GM12878 (cell line): Measurements from ENCODE around the gene MYCBP2. TPM values are rescaled to one million over a fixed set of nuclear protein-coding genes. Genes with fewer than 3 reads are reported as not detected.
A peak's percentile ranks its signal among the peaks of the same experiment; 100 is the strongest.

Experiments used
- ATAC-seq: fragments of 200-7000 bp; cut with Tn5 transposase; 3 replicates; pipeline ENCODE4 v1.9.1; 2020; ENCODE audit warnings: mild to moderate bottlenecking, moderate library complexity
- BruUV-seq: library from RNA; stranded (reverse); fragments of 400-500 nt; replicated peaks from 2 replicates; lab custom pipeline; 2021; lab: Mats Ljungman, UMichigan
- CTCF ChIA-PET: fragments of 300-600 bp; sonication (Branson Sonifier 250); formaldehyde crosslinking; extraction: SDS; loops from one replicate; lab custom pipeline; 2021; ENCODE audit warnings: inconsistent platforms; lab: Yijun Ruan, JAX
- POLR2A ChIA-PET: fragments of 350-600 bp; formaldehyde crosslinking; extraction: SDS; loops from one replicate; lab custom pipeline; 2021; ENCODE audit warnings: inconsistent platforms; lab: Charles Lee
- RAD21 ChIA-PET: fragments of 300-600 bp; sonication (Branson Sonifier 250); formaldehyde crosslinking; loops from one replicate; lab custom pipeline; 2023; ENCODE audit warnings: antibody characterized with exemption; ENCODE audit not compliant: unreplicated experiment; lab: Charles Lee
- SMC1A ChIA-PET: fragments of 300-600 bp; sonication (Branson Sonifier 250); formaldehyde crosslinking; loops from one replicate; lab custom pipeline; 2023; ENCODE audit not compliant: unreplicated experiment, uncharacterized antibody; lab: Charles Lee
- DNase-seq: peaks from one replicate; pipeline ENCODE4 v3.0.0-alpha.2; 2011; ENCODE audit warnings: low read depth, low spot score
- FAIRE-seq: peaks from 3 replicates; lab custom pipeline; 2011; peaks lifted over from hg19 to GRCh38; lab: Jason Lieb, UNC
- H2AFZ ChIP-seq: 2 replicates; pipeline ENCODE4 v1.6.0; 2011; ENCODE audit warnings: low read depth, low read length, control low read depth; ENCODE audit not compliant: control insufficient read depth
- H3K27ac ChIP-seq: 2 replicates; pipeline ENCODE4 v1.5.1; 2011; ENCODE audit warnings: control low read depth; ENCODE audit not compliant: control insufficient read depth, insufficient read depth
- H3K27me3 ChIP-seq, 2 experiments: replicated peaks in 1 of 2; 2 replicates each; pipeline versions ENCODE4 v1.6.0 to v1.6.1; 2011; ENCODE audit warnings: low read length in 1 of 2; ENCODE audit not compliant: control insufficient read depth in 2 of 2, insufficient read depth in 2 of 2
- H3K36me3 ChIP-seq, 2 experiments: 2 replicates each; pipeline ENCODE4 v1.5.1; 2011; ENCODE audit warnings: low read length in 1 of 2; ENCODE audit not compliant: control insufficient read depth in 2 of 2, insufficient read depth in 2 of 2
- H3K4me1 ChIP-seq: 2 replicates; pipeline ENCODE4 v1.6.1; 2011; ENCODE audit warnings: mild to moderate bottlenecking, low read length, moderate library complexity, mixed read lengths; ENCODE audit not compliant: control insufficient read depth, insufficient read depth
- H3K4me2 ChIP-seq: 2 replicates; pipeline ENCODE4 v1.6.0; 2011; ENCODE audit warnings: control low read depth; ENCODE audit not compliant: control insufficient read depth, insufficient read depth
- H3K4me3 ChIP-seq: fragments of 200-600 bp; sonication (generic); 2 replicates; pipeline ENCODE4 v1.5.1; 2016
- H3K79me2 ChIP-seq: 2 replicates; pipeline ENCODE4 v1.6.0; 2011; ENCODE audit warnings: low read length; ENCODE audit not compliant: control insufficient read depth, insufficient read depth
- H3K9ac ChIP-seq: 2 replicates; pipeline ENCODE4 v1.8.0; 2011; ENCODE audit warnings: low read length, control low read depth, mixed read lengths; ENCODE audit not compliant: control insufficient read depth, insufficient read depth
- H3K9me3 ChIP-seq: replicated peaks from 3 replicates; pipeline ENCODE4 v1.5.1; 2011; ENCODE audit warnings: mild to moderate bottlenecking, low read length; ENCODE audit not compliant: control insufficient read depth, insufficient read depth
- H4K20me1 ChIP-seq: 2 replicates; pipeline ENCODE4 v1.6.0; 2011; ENCODE audit not compliant: control insufficient read depth, insufficient read depth
- CBX3 ChIP-seq: fragments of 200-600 bp; sonication (generic); IDR thresholded peaks from 2 replicates; pipeline ENCODE4 v1.6.1; 2016; ENCODE audit warnings: low read depth, borderline replicate concordance
- JUNB ChIP-seq: IDR thresholded peaks from 2 replicates; pipeline ENCODE4 v1.6.1; 2016; ENCODE audit warnings: antibody characterized with exemption, mild to moderate bottlenecking
- KAT2A ChIP-seq: conservative IDR thresholded peaks from 2 replicates; pipeline ENCODE4 v1.6.1; 2011; ENCODE audit warnings: low read depth, low read length; ENCODE audit not compliant: control insufficient read depth
- KDM1A ChIP-seq: fragments of 200-600 bp; sonication (generic); IDR thresholded peaks from 2 replicates; pipeline ENCODE4 v1.6.1; 2016; ENCODE audit warnings: borderline replicate concordance
- NBN ChIP-seq: fragments of 450-650 bp; IDR thresholded peaks from 2 replicates; pipeline ENCODE4 v1.6.1; 2016
- SPI1 ChIP-seq: IDR thresholded peaks from 2 replicates; pipeline ENCODE4 v1.6.1; 2011; ENCODE audit warnings: low read depth, mild to moderate bottlenecking, low read length, moderate library complexity, borderline replicate concordance; ENCODE audit not compliant: insufficient read depth
- STAT3 ChIP-seq: IDR thresholded peaks from 2 replicates; pipeline ENCODE4 v1.6.1; 2011; ENCODE audit warnings: low read depth, low read length, improper control_type of control experiment
- TAF1 ChIP-seq: IDR thresholded peaks from 2 replicates; pipeline ENCODE4 v1.6.1; 2011; ENCODE audit warnings: mild to moderate bottlenecking, low read depth, low read length, borderline replicate concordance
- in situ Hi-C: fragments of 300-500 bp; cut with MboI; formaldehyde crosslinking; loops from 9 replicates; pipeline ENCODE4 v1.14.3; 2018; ENCODE audit warnings: mixed read lengths
- intact Hi-C: fragments of 100-400 bp; cut with micrococcal nuclease; formaldehyde crosslinking; loops from one replicate; pipeline ENCODE4 v1.14.2; 2022; ENCODE audit not compliant: unreplicated experiment
- polyA plus RNA-seq, 11 experiments: library from polyadenylated mRNA; depleted of rRNA in 4 of 11; unstranded in 6 of 11; stranded (reverse) in 5 of 11; fragments of >200 nt; fragmentation: Nextera tagmentation in 4 of 11; fragmentation: Illumina TruSeq in 1 of 11; extraction: Ambion mirVana in 4 of 11; extraction: Trizol in 1 of 11; gene quantifications; 1 replicate in 1 of 11; 2 replicates in 10 of 11; pipeline versions ENCODE4 v1.2.1 to v1.2.3, GENCODE V29; 2011 to 2016; ENCODE audit warnings: inconsistent platforms in 2 of 11, missing spikeins in 2 of 11, low read depth in 1 of 11
- total RNA-seq, 4 experiments: library from RNA; depleted of rRNA in 3 of 4; stranded (reverse); fragments of >200 nt in 3 of 4; fragmentation: Illumina TruSeq in 1 of 4; extraction: Trizol in 1 of 4; gene quantifications; 2 replicates each; pipeline versions ENCODE4 v1.2.1 to v1.2.3, GENCODE V29; 2013 to 2021

Gene MYCBP2
- total and polyA plus RNA-seq, 10 of the 15 experiments (the other 5 are each of a cell fraction or from before 2014, with no cell fraction given): 51.9 to 152 (median 98.2) TPM

GRCh38 chr13:77335543-77335942 is 8.6 kb upstream of the MYCBP2 start:
- in situ Hi-C loops: loop anchor here (5.0 kb wide), 2 partner anchors 92 to 142 kb away; no protein-coding TSS in a partner anchor
- SMC1A ChIA-PET: interaction anchor here (0.9 to 3.9 kb wide), 10 partner anchors 8 to 393 kb away, joined by 3 to 38 read pairs (median 7); no protein-coding TSS in a partner anchor
- no peak for FAIRE-seq
- no peaks in the 10 kb centered on the region for H3K36me3 ChIP-seq
- BruUV-seq: no TSS peak
- POLR2A ChIA-PET: interaction anchor here (2.6 kb wide), 1 partner anchor 94 kb away, joined by 15 read pairs; no protein-coding TSS in a partner anchor
- peaks cover 31% of the 10 kb centered on the region for H3K4me1 ChIP-seq
- TF ChIP-seq STAT3 (no peak), SPI1 (peak; percentile 51; the same call in 1 of the 2 replicates), CBX3 (no peak), KDM1A (no peak), NBN (no peak), JUNB (no peak), KAT2A (no peak), TAF1 (no peak)
- intact Hi-C loops: no loop called here
- ATAC-seq: no peak
- H3K9me3 ChIP-seq: no peaks in the 10 kb centered on the region
- H3K27me3 ChIP-seq: no peaks in the 10 kb centered on the region
- CTCF ChIA-PET: interaction anchor here (1.0 to 5.1 kb wide), 4 partner anchors 10 to 157 kb away, joined by 3 to 62 read pairs (median 6); no protein-coding TSS in a partner anchor
- H3K79me2 ChIP-seq: no peaks in the 10 kb centered on the region
- no peak overlapping the region for H3K9ac ChIP-seq
- RAD21 ChIA-PET: interaction anchor here (1.1 to 3.5 kb wide), 7 partner anchors 8 to 230 kb away, joined by 3 to 24 read pairs (median 4); partner anchors contain the start of gene MYCBP2
- no peak overlapping the region for H3K27ac ChIP-seq
- H4K20me1 ChIP-seq: no peaks in the 10 kb centered on the region
- H3K4me3 ChIP-seq: no peak overlapping the region
- no peak overlapping the region for H3K4me2 ChIP-seq
- DNase-seq: no peak
- no peak overlapping the region for H2AFZ ChIP-seq
